Activated CD4-positive, CD25-positive, alpha-beta regulatory T cell treated with anti-CD3 and anti-CD28 coated beads, Interleukin-2, amount 50 U/mL, for 72 hours (primary cell): ENCODE data around the gene BIRC2.

Source experiments
- DNase-seq: peaks from one replicate; pipeline ENCODE4 v3.0.0; 2021

Gene BIRC2

DNA sequence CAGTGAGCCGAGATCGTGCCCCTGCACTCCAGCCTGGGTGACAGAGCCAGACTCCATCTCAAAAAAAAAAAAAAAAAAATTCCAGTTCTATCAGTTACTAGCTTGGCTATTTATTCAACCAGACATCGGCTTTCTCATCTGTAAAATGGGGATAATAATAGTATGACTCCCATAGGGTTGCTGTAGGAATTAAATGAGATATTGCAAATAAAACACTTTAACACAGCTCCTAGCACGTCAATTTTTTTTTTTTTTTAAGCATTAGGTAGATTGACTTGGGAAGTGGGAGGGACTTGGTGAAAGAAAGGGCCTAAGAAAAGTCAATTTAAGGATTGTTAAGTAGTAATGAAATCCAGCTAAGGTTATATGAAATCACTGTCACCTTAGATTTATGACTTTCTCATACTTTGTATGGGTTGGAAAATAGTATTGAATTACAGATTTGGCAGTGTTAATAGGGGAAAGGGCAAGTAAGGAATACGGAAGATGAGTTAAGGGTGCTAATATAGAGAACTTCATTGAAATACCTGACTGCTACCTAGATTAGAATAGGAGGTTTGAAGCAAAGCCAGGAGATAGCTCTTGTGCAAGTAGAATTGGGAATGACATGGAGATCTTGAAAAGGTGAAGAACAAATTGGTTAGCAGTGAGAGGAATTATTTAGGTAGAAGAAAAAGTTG, 28.8 kb downstream of the BIRC2 start:
- no peak for DNase-seq

DNA sequence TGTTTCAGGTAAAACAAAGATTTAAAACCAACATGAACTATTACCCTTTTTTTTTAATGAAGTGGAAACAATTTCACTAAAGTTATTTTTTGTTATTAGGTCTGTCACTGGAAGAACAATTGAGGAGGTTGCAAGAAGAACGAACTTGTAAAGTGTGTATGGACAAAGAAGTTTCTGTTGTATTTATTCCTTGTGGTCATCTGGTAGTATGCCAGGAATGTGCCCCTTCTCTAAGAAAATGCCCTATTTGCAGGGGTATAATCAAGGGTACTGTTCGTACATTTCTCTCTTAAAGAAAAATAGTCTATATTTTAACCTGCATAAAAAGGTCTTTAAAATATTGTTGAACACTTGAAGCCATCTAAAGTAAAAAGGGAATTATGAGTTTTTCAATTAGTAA, 30.9 kb downstream of the BIRC2 start:
- no peak for DNase-seq

DNA sequence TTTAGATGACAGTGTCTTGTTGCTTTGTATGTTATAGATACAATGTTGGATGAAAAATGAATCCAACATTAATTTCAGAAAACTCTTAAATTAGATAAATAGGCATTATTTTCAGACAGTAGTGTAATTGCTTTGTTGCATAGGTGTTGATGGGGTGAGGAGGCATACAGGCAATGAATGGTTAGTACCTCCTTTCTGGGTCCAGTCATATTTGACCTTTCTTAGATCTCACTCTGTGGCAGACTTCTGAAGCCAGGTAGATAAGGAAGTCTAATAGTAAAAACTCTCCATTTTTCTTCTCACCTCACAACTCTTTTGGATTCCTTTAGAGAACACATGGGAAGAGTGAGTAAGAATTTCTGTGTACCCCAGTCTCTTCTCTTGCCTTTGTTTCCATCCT, 31.8 kb downstream of the BIRC2 start:
- DNase-seq = no peak

DNA sequence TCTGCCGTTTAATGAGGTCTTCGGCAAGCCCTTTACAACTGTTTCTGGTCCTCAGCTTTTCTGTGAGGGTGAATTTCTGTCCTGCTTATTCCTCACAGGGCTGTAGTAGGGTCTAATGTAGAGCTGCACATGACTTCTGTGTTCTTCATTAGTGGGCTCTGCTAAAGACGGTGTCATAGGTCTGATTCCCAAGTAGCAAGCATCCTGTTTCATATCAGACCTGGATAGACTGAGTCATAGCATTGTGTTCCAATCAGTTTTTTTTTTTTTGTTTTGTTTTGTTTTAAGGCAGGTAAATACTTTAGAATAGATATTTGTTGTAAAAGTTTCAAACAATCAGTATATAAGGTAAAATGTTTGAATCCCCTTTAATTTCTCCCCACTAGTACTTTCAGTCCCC, 35.4 kb downstream of the BIRC2 start:
- no peak for DNase-seq

DNA sequence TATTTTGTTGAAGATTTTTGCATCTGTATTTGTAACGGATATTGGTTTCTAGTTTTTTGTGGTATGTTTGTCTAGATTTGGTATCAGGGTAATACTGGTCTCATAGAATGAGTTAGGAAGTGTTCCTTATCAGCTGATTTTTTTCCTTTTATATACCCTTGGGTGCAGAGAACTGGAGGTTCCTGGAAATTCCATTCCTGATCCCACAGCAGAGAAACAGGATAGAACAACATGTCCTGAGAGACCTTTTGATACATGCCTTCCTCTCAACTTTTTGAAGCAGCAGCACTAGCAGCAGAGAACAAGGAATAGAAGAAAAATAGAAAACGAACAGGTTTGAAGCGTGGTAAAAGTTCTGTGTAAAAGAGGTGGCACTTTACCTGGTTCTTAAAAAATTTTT, 36.8 kb downstream of the BIRC2 start:
- no peak for DNase-seq

DNA sequence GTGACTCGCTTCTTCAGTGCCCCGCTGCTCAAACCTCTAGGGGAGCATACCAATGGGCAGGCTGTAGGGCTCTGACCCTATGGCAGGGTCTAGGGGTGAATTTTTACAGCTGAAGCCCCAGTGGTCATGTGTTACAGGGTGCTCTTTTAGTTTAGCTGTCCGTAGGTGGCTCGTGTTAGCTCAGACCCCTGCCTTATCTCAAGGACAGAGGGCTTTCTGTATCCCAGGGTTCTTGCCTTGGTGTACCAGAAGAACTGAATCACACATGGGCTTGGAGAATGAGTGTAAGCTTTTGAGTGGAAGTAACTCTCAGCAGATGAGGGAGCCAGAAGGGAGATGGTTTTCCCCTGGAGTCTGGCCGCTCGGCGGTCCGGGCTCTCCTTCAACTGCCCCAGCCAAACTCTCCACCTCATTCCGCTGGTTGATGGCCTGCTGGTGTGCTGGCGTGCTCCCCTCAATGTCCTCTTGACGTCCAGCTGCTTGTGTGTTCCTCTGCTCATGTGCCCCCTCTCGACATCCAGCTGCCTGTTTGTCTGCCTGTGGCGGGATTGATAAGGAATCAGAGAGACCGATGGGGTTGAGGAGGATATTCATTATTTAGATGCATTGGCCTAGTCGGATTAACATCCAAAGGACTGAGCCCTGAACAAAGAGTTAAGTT, 37.5 kb downstream of the BIRC2 start:
- no peak for DNase-seq

DNA sequence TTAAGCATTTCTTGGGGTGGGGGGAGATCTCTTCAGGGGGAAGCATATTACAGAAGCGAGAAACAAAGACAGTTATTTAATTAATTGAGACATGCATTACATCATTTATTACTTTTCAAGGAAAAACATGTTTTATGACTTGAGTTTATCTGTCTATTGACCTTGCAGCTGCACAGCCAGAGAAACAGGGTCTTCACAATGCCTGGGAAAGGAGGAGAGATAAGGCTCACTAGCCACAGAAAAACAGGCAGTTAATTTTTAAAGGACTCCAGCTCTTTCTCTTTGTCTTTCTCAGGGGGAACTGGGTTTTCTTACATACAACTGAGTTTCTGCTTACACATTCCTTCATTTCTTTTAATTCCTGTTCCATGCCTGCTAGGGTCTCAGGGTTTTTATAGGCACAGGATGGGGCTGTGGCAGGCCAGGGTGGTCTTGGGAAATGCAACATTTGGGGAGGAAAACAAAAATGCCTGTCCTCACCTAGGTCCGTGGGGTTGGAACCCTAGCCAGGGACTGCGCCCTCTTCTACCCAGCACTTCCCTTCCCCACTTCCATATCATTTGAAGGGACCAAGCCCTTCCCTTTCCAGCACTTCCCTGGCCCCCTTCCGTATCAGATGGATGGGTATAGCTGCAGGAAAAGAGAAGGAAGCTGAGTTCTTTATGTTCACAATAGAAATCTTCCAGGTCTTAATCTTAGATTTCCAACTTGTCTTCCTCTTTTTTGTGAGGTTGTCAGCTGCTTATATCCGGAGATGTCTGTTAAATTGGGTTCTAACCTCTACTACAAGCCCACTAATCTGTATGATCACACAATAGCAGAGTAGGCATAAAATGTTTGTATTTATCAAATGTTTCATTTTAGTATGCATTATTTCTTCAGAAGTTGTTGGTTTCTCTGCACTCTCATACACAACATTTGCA, 38.3 kb downstream of the BIRC2 start:
- no peak for DNase-seq

DNA sequence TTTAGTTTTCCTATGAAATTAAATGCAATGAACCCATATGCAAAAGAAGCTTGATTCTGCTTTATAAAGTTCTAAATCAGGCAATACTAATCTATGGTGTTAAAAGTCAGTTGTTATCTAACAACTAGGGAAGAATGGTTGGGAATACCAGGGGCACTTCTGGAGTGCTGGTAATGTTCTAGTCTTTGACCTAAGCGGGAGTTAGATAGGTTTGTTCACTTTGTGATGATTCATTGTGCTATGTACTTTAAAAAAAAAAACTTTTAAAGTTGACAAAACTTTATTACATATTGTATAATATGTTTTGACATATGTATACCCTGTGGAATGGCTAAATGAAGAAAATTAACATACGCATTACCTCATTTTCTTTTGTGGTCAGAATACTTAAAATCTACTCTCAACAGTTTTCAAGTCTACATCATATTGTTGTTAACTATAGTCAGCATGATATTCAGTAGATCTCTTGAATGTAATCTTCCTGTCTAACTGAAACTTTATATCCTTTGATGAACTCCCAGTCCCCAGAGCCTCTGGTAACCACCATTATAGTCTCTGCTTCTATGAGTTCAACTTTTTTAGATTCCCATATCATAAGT, 39.2 kb downstream of the BIRC2 start:
- no peak for DNase-seq

DNA sequence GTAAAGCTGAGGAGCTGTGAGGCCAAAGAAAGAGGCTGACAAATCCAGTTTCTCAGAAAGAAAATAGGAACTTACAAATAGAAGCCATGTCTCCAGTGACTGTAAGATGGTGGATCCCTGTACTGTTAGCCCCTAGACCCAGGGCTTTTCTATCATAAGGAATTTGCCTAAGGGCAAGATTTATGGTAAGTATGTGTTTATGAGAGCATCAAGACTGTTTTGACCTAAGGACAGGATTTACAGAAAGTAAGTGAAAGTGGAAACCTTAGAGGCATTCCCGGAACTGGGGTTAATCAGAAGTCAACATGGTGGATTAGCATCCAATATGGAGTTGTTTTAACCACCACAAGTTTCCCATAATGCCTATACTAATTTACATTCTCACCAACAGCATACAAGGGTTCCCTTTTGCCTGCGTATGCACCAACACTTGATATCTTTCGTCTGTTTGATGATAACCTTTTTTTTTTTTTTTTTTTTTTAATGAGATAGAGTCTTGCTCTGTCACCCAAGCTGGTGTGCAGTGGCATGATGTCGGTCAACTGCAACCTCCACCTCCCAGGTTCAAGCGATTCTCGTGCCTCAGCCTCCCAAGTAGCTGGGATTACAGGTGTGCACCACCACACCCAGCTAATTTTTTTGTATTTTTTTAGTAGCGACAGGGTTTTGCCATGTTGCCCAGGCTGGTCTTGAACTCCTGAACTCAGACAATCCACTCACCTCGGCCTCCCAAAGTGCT, 40.2 kb downstream of the BIRC2 start:
- DNase-seq = no peak

DNA sequence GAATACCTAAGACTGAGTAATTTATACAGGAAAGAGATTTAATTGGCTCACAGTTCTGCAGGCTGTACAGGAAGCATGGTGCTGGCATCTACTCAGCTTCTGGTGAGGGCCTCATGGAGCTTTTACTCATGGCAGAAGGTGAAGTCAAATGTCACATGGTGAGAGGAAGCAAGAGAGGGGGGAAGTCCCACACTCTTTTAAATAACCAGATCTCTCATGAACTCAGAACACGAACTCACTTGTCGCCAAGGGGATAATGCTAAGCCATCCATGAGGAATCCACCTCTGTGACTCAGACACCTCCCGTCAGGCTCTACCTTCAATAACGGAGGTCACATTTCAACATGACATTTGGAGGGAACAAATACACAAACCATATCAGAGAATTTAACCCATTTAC, 42.2 kb downstream of the BIRC2 start:
- DNase-seq = no peak

DNA sequence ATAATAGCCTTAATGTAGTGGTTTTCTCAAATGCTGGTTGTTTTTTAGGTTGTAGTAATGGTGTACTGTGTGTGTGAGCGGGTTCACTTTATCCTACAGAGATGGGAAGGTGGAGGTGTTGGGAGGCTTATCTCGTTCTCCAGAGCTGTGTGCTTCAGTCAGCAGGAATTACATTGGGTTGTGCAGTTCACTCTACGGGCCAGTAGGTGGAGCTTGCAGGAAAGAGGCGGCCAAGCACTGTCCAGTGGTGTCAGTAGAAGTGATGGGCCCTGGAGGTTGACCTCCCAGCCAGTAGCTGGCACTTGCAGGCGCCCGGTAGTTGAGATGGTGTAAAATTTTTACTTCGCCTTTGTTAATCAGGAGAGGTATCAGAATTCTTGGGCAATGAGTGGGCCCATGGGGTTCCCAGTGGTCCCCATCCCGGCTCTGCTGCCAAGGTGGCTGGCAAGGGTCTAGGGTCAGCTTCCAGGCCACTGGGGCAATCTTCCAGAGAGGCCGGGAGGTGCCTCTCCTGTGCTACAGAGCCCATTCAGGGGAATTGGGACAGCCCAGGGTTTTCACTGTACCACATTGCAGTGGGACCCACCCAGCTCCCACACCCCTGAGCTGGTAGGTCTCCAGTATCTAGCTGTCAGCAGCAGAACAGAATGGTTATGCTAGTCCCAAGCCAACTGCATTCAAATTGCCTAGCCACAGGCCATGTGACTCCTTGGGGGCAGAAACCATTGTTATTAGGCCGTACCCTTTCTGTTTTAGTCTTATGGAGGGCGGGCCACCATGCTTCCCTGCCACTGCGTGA, 43.9 kb downstream of the BIRC2 start:
- DNase-seq = peak; percentile 52

DNA sequence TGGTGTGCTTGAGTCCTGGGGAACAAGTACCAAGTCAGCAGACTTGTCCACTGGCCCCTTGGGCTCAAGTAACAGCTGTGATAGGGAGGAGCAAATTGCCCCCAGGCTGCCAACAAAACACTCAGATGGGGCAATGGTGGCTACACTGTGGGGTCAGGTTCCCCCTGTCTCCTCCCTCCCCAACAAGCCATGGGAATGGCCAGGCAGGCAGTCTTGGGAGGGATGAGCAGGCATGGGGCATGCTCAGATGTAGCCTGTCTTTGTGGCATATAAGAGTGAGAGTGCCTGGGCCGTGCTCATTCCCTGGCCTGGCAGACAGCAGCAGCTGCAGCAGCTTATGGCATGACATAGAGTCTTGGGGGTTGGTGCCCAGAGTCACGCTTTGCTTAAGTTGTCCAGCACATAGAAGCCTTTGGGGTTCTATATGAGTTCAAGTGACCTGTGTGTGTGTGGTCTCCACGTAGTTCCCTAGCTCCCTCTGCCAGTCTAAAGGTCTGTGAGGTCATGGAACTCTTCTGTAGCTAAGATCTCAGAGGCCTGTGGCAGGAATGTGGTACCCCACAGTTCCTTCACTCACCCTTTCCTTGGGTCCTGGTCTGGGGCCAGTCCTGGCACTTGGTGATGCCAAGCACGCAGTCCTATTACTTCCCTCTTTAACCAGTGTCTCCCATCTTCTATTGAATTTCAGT, 44.7 kb downstream of the BIRC2 start:
- no peak for DNase-seq

DNA sequence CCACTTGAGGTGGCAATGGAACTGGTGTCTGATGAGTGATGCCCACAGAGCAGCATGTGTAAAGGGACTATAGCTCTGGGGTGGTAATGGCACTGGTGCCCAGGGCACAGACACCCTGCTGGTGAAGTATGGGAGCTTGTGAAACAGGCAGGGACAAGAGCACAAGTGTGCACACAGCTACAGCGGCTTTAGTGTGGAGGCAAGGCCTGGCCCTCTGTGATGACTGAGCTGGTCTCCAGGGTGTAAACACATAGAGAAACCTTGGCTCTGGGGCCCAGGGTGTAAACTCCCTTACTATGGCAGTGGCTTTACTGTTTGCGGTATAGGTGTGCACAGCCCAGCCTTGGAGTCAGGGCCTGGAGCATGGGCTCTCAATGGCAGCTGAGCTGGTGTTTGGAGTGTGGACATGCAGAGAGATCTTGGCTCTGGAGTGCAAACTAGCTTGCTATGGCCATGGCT, 46.3 kb downstream of the BIRC2 start:
- DNase-seq = no peak

DNA sequence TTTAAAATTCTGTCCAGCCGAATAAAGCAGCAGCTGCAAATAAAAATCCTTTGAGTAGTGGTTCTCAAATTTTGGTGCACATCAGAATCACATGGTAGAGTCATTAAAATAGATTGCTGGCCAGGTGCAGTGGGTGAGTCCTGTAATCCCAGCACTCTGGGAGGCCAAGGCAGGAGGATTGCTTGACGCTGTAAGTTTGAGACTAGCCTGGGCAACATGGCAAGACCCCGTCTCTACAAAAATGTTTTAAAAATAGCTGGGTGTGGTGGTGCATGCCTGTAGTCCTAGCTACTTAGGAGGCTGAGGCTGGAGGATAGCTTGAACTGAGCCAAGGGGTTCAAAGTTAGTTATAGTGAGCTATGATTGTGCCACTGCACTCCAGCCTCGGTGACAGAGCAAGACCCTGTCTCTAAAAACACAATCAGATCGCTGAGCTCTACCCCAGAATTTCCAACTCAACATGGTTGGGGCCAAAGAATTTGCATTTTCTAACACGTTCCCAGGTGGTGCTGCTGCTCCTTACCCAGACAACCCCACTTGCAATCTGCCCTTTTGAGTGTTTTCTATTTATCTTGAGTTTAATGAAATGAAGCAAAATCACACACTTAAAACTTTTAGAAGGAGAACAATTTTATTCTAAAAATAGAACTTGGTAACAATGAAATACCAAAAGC, 48.8 kb downstream of the BIRC2 start:
- no peak for DNase-seq

DNA sequence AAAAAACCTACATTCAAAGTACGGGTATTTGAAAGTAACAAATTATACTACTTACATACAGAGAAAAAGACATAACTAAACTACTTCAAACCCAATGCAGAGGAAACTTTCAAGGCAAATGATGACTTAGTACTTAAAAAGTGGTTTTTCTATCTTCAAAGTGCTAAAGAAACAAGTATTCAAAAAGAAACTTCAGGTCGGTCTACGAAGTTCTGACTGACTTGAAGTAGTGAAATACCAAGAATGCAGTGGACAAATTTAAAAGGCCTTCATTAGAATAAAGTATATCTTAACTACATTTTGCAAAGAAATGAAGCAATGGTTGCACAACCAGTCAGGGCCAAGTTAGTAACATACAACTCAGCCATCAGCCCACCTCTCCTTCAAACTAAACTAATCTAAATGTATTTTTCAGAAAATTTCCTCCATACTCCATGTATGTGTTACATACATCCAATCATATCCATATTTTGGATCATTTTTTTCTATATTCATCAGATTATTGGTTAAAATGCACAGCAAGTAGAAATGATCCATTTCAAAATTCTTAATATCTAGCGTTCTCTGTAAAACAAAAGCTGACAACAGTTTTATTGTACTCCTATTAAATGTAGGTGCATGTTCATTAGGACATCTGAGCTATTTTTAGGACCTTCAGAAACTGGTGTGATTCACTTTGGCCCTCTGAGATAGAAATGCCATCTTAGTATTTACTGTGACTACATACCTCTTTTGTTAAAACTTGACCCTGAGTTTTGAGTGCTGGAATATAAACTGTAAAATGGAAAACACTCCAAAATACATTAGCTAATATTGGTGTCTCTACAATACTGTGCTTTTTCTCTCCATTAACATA, 49.9 kb downstream of the BIRC2 start:
- DNase-seq = no peak

DNA sequence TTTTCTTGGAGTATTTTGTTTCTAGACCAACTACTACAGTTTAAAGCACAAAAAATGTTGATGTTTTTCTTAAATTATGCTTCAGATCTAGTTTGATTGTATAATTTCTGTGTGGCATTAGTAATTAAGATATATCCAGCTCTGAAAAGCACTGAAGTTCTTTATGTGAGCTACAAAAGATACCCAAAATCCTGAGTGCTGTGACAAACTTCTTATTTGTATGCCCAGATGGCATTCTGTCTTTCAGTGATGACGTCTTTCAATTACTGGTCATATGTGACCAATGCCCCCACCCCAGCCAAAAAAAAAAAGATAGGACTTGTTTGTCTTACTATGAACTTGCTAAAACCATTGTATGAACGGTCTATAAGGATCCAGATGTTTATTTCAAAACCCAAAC, 51.3 kb downstream of the BIRC2 start:
- DNase-seq = no peak

DNA sequence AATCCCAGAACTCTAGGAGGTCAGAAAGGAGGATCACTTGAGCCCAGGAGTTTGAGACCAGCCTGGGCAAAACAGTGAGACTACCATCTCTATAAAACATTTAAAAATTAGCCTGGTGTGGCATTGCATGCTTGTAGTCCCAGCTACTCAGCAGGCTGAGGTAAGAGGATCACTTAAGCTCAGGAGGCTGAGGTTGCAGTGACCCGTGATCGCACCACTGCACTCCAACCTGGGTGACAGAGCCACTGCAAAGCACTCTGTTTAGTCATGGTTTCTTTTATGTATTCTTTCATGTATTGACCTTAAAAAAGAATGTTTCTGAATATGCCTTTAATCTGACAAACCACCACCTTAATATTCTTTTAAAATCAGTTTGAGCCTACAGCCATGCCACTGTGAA, 52.2 kb downstream of the BIRC2 start:
- no peak for DNase-seq

DNA sequence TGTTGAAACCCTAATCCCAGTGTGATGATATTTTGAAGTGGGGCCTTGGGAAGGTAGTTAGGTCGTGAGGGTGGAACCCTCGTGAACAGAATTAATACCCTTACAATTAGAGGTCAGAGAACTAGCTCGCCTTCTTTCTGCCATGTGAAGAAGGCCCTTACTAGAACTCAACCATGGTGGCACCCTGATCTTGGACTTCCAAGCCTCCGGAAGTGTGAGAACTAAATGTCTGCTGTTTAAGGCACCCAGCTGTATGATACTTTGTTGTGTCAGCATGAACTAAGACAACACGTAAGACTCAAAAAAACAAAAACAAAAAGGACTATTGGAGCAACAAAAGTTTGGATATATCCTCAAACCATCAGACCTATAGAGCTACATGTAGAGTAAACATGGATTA, 53.6 kb downstream of the BIRC2 start:
- no peak for DNase-seq

DNA sequence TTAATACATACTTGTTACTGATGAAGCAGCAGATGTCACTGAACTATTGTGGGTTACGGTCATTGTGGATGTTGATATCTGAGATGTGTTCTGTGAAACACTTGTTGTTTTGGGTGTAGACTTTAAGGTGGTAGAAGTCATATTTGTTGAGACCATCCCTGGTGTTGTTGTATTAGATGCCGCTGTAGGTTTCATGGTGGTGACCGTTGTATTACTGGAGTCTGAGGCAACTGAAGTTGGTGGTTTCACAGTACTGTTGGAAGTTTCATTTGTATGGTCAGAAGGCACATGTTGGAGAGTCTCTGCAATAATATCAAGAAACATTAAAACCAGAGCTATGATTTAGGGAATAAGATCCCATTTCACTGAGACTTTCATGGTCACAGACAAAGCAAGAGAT, 54.9 kb downstream of the BIRC2 start:
- no peak for DNase-seq

DNA sequence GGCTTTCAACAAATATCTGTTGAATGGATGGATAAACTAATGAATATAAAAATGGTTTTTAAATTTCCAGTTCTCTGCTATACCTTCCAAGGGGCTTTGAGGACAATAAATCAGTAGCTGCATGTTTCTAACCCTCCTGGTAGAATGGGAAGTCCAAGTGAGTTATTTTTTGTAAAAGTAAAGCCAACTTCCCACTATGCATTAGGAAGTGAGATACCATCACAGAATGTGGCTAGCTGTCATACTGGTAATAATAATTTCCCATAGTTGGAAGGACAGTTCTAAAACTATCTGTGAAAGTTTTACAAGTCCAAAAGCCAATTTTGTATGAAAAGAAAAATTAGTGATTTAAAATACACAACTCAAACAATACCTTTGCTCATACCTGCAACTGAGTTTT, 55.5 kb downstream of the BIRC2 start:
- no peak for DNase-seq
